Renal pelvis (tissue), 4 donors: ENCODE measurements around the gene BEND6. TPM values are rescaled to one million over a fixed set of nuclear protein-coding genes. Genes with fewer than 3 reads are reported as not detected.

Experiments
- DNase-seq: peaks from one replicate; pipeline ENCODE4 v3.0.0-alpha.2; 2013
- polyA plus RNA-seq, 3 donors: library from polyadenylated mRNA; unstranded; fragments of 120-200 nt; gene quantifications; one replicate each; pipeline ENCODE4 v1.2.1, GENCODE V29; 2013; ENCODE audit not compliant: insufficient read length in 3 of 3

Gene BEND6
- polyA plus RNA-seq, 3 donors, result 4.5 to 5.5 (median 4.9) TPM

DNA sequence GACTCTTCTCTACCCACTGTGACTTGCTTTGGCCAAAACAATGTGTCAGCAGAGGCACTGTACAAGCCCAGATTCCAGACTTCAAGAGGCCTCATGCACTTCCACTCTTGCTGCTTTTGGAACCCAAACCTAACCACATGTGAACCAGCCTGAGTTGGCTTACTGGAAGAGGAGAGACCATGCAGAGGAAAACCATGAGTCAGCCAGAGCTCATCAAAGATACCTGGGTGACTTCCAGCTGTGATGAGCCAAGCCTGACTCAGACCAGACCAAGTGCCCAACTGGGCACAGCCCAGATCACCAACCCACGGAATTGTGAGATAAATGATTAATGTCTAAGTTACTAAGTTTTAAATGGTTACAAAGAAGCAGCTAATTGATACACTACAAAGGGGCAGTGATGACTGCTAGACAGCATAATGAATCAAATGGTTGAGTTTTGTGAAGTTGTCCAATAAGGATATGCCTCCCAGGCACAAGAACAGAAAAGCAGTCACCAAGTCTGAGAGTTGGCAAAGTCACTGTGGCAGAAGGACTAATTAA is 16.2 kb upstream of the BEND6 start:
- no peak for DNase-seq

DNA sequence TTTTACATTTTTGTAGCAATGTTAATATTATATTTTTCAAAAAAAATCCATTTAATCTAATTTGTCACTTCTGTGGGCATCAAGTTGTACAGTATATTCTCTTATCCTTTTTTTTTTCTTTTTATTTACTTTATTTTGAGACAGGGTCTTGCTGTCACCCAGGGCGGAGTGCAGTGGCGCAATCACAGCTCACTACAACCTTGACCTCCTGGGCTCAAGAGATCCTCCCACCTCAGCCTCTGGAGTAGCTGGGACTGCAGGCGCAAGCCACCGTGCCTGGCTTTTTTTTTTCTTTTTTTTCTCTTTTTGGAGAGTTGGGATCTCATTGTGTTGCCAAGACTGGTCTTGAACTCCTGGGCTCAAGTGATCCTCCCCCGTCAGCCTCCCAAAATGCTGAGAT is 14.4 kb upstream of the BEND6 start:
- DNase-seq, result no peak

DNA sequence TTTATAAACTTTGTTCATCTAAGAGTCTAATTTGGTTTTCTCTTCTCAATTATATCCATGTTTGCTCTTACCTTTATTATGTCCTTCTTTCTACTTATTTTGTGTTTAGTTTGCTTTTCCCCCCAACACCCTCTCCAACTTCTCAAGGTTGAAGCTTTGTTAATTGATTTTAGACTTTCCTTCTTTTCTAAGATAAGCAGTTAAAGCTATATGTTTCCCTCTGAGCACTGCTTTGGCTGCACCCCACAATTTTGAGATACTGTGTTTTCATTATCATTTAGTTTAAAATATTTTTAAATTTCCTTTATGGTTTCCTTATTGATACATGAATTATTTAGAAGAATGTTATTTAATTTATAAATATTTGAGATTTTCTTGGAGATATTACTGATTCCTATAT is 13.9 kb upstream of the BEND6 start:
- DNase-seq, result no peak

DNA sequence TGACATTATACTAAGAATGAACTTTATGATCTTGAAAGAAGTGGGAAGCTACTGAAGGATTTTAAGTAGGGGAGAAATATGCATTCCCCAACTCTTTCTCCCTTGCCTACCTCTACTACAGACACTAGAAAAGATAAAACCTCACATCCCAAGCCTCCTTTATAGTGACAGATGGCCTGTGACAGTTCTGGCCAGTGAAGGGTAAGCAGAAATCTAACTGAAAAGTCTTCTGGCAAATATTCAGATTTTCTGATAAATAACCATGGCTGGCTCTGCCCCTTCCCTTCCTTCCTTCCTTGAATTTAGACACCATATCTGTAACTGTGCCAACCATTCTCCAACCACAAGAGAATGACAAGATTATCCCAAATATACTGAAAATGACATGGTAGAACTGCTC is 10.2 kb upstream of the BEND6 start:
- no peak for DNase-seq

DNA sequence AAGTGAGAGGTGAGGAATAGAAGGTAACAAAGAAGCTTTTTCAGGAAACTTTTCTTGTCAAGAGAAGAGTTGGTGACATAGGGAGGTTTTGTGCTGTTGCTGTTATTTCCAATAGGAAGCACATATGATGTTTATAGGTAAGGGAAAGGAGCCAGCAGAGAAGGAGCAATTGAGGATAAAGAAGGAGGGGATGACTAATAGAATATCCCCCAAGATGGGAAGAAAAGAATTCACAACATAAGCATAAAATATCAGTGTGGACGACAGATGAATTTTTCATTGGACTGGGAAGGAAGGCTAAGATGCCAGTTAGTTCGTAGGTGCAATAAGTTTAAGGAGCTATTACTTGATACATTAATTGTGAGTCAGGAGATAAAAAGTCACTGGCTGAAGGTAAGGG is 8.5 kb upstream of the BEND6 start:
- DNase-seq, result no peak

DNA sequence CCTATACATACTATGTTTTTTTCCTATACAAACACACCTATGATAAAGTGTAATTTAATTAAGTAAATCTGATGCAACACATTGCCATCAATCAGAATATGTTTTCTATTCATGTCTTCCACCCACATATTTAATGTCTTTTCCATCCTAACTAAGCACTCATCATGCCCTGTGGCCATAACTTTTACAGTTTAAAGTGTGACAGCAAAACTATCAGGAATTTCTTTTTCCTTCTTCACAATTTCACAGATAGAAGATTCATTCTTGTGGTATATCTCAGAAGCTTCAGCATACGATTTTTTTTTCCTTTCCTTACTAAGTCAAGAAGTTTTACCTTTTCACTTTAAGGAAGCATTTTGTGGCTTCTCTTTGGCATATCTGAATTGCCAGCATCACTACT is 7.0 kb upstream of the BEND6 start:
- DNase-seq, result no peak

DNA sequence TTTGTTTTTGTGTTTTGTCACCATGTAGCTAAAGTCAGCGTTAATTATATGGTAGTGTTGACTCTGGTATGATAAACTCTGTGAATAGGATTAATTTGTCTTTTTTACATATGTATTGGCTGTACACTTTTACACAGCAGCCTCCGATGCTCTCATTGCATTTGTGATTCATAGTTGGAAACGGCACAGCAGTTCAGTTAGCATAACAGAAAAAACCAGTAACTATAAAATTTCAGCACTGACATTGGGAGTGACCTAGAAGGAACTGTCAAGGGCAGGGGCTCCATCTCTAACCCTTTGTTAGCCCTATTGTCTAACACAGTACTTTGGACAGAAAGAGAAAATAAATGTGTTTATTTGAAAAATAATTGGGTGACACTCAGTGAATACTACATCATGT is 5.6 kb upstream of the BEND6 start:
- no peak for DNase-seq

DNA sequence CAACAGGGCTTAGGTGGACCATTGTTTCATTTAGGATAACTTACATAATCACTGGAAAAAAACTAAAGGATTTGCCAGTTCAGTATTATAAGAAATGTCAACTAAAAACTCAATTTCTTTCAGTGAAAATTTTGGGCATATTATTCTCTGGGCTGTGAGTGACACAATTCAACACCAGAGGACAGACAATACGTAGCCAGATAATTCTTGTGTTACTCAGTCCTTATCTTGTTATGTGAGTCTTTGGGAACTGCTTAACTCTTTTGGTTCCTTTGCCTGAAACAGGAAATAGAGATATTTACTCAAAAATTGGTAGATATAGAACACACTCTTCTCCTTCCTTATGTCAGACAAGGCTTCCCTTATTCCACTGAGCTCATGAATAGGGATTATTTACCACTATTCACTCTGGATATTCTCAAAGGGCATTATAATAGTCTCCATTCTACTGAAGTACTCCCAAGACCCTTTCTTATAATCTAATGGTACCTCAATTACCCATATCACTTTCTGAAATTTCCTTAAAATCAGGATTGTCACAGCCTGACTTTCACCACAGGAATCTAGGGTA is 4.9 kb upstream of the BEND6 start:
- DNase-seq, result no peak

DNA sequence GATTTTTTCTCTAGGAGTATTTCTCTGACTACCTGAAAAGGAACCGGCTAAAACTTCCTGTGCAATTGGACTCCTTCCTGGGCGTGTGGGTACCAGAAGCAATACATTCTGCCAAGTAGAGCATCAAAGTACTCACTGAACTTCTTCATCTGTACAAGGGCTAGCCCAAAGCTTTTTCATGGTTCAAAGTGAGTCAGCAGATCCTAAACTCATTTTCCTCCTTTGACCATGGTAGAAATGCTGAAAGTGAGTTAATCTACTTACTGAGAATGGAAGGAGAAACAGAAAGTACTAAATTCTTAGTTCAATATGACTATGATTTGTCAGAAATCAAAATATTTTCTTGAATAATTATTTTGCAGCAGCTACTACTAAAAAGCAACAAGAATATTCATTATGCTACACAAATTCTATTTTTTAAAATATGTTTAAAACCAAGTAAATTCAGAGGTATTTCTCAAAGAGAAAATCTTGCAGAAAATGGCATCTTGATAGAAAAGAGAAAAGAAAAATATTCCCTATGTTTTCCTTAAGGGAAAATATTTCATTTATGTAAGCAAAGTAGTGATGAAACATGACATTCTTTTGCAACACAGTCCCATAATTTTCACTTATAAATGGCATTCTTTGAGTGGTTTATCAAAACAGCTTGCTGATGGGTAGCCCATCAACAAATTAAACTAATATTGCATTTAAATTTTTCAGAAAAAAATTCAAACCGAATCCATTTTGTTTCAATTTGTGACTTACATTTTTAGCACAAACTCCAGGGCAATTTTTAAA is 3.7 kb upstream of the BEND6 start:
- no peak for DNase-seq

DNA sequence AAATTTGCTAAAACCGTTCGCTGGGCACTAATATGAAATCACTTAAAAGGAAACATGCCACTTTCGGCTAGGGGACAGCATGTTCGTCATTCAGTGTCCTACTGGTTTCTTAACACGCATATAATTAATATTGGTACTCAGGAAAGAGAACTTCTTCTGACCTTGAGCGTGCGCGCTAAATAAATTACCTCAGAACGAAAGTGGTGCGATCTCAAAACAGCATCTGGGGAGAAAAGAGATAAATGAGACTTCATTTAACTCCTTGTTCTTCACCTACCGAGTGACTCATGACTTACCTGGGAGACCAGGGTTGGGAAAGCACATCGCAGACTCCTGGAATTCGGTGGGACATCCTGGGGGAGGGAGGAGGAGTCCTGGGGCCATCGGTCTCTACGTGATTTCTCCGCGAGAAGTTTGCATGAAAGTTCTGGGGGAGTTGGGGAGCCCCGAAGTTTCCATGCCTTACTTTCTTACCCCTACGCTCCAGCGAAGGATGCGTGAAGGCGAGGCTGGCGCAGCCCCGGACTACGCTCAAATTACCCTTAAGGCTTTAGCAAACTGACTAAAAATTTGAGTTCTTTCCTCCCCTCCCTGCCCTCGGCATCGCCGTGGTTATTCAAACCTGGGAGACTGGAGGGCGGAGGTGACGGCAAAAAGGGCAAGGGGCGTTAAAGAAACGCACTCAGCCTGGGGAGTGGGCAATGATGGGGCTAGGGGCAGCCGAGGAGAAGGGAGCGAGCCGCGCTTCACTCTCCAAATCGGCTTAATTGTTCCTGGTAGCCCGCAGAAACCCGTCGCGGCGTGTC is 1.1 kb upstream of the BEND6 start:
- no peak for DNase-seq

DNA sequence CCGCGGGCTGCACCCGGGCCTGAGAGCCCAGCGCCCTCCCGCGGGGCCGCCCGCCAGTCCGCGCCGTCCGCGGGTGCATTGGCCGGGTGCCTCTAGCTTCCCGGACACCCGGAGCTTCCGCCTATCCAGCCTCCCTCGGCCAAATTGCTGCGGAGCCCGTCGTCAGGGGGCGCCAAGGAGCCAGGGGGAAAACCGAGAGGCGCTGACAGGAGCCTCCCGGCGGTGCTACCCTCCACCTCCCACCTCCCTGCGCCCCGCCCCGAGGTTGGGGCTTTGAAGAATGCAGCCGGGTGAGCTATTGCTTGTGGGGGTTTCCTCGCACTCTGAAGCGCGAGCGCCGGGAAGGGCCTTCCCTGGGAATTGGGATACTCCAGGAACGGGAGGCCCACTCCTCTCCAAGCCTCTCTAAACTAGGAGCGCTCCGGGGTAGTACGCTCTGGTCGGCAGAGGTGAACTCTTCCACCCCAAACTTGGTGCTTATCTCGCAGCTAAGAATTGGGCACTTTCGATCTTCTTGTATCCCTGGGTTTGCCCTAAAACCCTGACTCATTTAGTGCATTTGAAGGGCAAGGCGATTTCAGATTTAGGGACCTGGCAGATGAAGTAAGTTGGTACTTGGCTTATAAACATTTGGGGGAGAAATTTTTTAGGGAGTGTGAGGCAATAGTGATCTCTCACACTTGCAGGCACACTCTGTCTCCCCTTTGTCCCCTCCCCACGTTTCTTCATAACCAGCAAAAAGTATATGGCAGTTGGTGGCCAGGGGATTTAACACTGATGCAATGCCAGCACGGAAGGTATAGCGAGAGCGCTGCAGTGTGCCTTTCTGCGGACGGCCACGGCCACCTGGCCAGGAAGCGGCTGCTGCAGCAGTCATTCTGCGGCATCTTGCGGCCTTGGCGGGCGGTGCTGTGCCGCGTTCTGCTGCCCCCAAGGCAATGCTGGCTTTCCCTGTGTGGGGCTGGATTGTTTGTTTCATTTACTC is 556 bp downstream of the BEND6 start:
- peak; percentile 66 for DNase-seq

DNA sequence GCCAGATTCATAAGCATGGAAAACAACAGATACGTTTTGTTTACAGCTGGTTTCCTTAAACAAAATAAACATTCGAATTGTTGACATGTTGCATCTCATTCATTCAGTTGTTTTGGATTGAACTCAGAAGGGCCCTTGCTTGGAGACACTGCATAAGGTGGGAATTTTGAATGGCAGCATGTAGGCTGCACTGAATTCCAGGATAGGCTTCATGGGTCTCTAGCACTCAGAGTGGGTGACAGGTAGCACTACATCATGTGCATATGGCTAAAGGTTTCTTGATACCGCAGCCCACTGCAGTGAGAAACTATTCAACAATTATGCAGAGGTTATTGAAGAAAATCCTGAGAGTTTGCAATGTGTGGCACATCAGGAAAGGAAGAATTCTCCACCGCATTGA is 1.6 kb downstream of the BEND6 start:
- no peak for DNase-seq

DNA sequence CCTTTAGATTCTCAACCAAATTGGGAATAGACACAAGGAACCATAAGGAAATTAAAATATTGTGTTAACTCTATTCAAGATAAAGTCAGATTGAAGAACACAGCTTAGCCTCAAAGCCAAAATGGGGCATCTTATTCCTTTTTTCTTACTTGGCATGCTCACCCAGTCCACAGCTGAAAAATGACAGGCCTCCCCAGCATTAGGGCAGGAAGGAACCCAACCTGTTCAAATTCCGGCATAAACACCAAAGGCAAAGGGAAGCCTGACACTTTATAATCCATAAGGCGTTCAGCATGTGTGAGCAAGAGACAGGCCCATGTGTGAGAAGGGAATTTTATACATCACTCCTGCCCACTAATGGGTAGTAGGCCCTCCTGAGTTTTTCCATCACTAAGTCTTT is 2.9 kb downstream of the BEND6 start:
- no peak for DNase-seq

DNA sequence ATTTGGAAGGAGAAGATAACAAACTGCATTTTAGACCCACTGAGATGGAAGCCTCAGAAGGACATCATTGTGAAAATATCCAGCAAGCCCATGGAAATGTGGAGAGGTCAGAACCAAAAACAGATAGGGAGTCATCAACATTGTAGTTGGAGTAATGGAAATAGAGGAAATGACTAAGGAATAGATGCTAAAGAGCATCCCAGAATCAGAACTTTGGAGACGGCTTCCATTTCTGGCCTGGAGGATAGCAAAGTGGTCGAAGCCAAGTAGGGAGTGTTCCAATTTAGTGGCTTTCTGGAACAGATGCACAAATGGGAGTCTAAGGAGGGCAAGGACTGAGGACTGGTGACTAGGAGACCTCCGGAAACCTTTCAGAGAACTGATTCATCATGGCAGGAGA is 3.6 kb downstream of the BEND6 start:
- DNase-seq, result no peak

DNA sequence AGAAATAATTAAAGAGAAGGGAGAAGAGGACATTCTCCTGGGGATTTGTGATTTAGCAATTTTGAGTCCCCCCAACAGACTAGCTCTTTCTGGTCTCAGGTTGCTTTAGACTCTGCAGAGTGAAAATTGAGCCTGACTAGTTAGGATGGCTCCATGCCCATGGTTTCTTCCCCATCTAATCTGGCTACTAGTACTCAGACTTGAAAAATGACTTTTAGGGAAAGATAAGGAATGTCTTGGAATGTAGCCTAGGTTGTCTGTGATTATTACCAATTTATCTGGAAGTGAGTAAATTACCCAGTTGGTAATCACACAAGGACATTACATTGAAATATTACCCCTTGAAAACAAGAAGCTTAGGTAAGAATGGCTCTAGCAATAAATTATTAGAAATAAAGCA is 4.2 kb downstream of the BEND6 start:
- DNase-seq, result no peak

DNA sequence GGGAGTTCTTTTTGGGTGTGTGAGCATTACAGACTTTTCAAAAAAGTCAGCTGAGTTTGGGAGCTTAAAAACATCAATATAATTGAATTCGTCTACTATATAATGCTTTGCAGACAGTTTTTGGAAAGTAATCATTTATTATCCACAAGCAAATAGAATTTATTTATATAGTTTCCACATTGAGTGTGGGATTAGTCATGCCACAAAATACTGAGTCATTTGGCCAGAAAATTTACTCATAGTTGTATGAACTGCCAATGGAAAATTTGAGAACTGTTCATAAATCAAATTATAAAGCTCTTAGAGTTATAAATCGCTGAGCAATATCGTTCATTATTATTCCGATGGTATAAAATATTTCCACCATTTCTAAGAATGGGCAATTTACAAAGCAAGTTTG is 5.0 kb downstream of the BEND6 start:
- no peak for DNase-seq

DNA sequence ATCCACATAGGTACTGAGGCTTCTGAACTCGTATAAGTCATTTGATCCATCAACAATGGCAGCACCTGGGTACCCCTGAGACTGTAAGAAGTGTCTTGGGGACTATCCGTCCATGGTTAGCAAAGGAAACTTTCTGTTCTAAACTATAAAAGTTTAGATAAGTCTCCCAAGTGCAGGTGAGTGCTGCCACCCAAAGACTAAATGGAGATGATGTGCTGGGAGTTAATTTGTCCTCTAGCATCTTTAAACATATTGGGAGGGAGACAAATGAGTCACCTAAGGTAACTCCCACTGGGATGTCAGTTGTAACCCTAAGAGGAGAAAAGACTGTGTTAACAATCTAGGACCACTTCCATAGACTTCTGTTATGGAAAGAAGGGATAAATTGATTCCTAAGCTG is 6.2 kb downstream of the BEND6 start:
- no peak for DNase-seq

DNA sequence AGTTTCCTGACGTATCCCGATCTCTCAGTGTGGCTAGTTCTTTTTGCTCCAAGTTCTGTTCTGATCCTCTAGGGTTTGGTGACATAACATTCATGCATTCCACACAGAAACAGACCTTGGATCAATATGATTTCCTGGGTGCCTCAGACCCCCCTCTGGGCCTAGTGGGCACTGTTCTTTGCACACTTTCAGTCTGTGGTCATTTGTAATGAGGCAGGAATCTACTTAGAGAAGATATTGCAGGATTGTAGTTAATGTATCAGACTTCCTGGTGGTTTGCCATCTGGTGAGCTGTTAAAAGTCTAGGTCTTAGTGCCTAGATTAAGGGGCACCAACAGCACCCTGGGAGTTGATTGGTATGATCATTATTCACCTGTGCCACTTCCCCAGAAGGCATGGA is 7.5 kb downstream of the BEND6 start:
- no peak for DNase-seq

DNA sequence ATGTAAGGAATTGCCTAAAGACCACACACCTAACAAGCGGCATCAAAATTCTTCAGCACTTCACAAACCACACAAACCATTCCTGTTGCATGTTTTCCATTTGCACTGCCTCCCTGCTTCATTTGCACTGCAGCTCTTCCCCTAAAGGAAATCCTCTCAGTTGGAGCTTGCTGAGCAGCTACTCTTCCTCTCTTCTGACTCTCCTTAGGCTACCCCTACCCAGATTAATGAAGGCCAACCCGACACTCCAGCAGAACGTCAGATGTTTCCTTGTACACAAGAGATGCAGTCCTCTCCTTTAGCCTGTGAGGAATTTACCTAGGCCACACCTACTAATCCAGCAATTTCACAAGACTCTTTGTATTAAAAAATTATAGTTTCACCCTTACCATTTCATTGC is 8.1 kb downstream of the BEND6 start:
- DNase-seq, result no peak

DNA sequence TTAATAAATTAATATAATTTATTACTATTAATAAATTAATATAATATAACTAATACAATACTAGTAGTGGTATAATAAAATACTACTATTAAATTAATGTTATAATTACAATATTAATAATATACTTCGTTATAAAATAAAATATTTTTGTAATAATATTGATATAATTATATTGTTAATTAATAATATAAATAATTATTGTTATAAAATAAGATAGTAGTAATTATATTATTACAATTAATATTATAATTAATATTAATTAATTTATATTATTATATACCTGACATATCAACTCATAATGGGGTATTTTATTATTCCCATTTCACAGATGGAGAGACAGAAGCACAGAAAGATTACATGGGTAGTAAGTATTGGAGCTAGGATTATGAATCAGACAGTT is 8.9 kb downstream of the BEND6 start:
- DNase-seq, result no peak

DNA sequence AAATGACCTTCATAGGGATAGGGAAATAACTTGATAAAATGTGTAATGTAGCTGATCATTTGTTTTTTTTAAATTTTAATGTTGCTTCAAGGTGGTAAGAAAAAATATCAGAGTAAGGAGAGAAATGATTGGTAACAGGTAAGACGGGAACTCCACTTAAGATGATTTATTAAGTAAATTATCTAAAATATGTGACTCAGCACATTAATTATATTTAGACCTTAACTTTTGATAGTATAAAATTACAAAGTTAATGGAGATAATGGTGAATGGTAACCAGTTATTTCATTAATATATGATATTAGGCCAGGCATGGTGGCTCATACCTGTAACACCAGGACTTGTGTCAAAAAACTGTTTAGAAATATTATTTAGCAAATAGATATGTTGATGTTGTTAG is 10.2 kb downstream of the BEND6 start:
- DNase-seq, result no peak

DNA sequence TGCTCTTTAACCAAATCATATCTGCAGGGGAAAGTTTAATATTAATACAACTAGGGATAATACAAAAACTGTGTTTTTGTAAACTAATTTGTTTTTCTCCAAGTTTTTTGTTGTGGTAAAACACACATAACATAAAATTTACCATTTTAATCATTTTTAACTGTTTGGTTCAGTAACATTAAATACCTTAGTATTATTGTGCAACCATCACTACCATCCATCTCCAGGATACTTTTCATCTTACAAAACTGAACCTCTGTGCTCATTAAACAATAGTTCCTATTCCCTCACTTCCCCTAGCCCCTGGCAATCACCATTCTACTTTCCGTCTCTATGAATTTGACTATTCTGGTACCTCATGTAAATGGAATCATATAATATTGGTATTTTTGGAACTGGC is 15.9 kb downstream of the BEND6 start:
- no peak for DNase-seq
